Measurements from ENCODE around the gene IFT88.
A peak's percentile ranks its signal among the peaks of the same experiment; 100 is the strongest.

The IFT88 gene

DNA sequence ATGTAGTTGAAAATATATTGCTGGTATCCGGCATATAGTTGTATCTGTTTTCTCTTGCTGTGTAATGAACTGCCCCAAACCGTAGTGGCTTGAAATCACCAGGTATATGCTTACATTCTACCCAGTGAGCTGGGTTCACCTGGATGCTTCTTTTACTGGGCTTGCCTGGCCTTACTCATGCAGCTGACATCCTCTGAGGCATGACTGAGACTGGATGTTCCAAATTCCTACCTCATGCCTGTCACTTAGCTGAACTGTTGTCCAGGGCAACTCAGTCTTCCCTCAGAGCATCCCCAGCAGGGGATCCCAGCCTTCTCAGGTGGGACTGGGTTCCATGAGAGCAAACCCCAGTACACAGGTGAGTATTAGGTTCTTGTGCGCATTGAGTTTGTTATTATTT lies 66.8 kb downstream of the IFT88 start:
- TF ChIP-seq CTCF (IDR thresholded peaks at IDR 0.05; ENCODE audit: insufficient read depth, low read depth, low read length, missing control alignments) = no peak
- peak; percentile 75 for DNase-seq (ENCODE audit: low read depth)
- no peak overlapping the region for H3K4me3 ChIP-seq (ENCODE audit: low read length)

GRCh38 chr13:20636079-20636478 lies 69.1 kb downstream of the IFT88 start:
- no peak for DNase-seq (ENCODE audit: low read depth)
- no peak for TF ChIP-seq CTCF (IDR thresholded peaks at IDR 0.05; ENCODE audit: insufficient read depth, low read depth, low read length, missing control alignments)

GRCh38 chr13:20637811-20638210 lies 70.9 kb downstream of the IFT88 start:
- no peak for DNase-seq (ENCODE audit: low read depth)
- no peak for TF ChIP-seq CTCF (IDR thresholded peaks at IDR 0.05; ENCODE audit: insufficient read depth, low read depth, low read length, missing control alignments)
- H3K4me3 ChIP-seq (ENCODE audit: low read length) = no peak overlapping the region

More at GRCh38 chr13:20636079-20636478, 69.1 kb downstream of the IFT88 start:
- no peak overlapping the region for H3K4me3 ChIP-seq (ENCODE audit: low read length)

DNA sequence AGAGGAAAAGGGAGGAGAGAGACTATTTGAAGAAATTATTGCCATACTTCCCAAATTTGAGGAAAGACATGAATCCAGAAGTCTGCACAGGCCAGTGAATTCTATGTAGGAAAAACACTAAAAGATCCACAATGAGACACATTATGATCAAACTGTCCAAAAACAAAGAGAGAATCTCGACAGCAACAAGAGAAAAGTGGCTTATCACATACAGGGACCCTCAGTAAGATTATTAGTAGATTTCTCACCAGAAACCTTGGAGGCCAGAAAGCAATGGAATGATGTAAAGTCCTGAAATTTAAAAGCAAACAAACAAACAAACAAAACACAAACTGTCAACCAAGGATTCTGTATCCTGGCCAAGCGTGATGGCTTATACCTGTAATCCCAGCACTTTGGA lies 80.8 kb downstream of the IFT88 start:
- no peak for DNase-seq (ENCODE audit: low read depth)
- H3K4me3 ChIP-seq (ENCODE audit: low read length) = no peak overlapping the region
- TF ChIP-seq CTCF (IDR thresholded peaks at IDR 0.05; ENCODE audit: insufficient read depth, low read depth, low read length, missing control alignments) = no peak

DNA sequence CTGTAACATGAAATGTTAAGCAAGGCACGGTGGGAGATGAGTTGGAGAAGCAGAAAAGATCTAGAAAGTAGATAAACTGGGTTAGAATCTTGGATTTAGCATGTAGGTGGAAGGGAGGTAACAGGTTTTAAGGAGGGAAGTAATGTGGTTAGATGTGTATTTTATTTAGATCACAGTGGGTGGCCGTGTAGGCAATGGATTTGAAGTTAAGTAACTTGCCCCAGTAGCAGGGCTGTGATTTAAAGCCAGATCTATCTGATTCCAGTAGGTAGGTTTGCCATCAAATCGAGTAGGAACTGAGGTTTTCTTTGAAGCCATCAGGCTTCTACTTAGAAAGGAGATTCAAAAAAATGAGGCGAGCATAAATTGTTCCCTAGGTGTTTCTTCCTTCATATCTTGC lies 86.0 kb downstream of the IFT88 start:
- TF ChIP-seq CTCF (IDR thresholded peaks at IDR 0.05; ENCODE audit: insufficient read depth, low read depth, low read length, missing control alignments) = no peak
- DNase-seq (ENCODE audit: low read depth) = no peak
- H3K4me3 ChIP-seq (ENCODE audit: low read length) = no peak overlapping the region

DNA sequence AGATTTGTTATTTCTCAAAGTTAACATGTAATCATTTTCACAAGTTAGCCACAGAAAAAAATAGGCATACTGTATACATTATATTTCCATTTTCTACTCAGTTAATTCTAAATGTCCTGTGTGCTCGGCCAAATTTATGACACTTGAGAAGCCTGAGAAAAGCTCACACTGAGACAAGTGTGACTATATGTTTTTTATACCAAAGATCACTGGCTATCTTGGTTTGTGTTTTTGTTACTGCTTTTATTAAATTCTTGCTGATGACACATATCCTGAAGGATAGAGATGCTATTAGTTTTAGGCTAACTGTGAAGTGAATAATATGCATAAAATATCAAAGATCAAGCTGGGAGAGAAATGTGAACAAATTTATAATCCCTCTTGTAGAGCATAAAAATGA lies 87.2 kb downstream of the IFT88 start:
- TF ChIP-seq CTCF (IDR thresholded peaks at IDR 0.05; ENCODE audit: insufficient read depth, low read depth, low read length, missing control alignments) = no peak
- DNase-seq (ENCODE audit: low read depth) = no peak

DNA sequence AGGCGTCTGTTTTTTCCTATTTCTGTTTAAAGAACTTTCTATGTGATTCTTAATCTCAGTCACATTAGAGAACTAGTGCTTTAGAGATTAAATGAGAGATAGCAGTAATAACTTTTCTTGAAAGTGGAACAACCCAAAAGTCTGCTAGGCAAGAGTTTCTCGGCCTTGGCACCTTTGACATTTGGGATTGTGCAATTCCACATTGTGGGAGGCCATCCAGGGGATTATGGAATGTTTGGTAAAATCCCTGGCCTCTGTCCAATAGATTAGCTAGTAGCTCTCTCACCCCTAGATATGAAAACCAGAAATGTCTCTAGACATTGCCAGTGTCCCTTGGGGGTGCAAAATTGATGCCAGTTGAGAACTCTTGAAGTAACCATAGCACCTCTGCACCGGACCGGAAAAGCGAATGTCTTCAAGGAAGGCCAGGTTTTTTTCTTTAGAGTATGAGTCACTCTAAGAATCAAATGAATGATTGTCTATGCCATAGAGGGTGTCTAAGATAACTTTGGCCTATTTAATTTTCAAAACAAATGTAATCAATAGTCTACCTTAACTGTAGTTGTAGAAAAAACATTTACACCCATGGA lies 91.6 kb downstream of the IFT88 start:
- no peak for TF ChIP-seq CTCF (IDR thresholded peaks at IDR 0.05; ENCODE audit: insufficient read depth, low read depth, low read length, missing control alignments)
- H3K4me3 ChIP-seq (ENCODE audit: low read length) = no peak overlapping the region
- DNase-seq (ENCODE audit: low read depth) = no peak

More for the DNA sequence above, 87.2 kb downstream of the IFT88 start:
- H3K4me3 ChIP-seq (ENCODE audit: low read length) = no peak overlapping the region

Data from epithelial cell of esophagus (primary cell).